ENCODE results near the gene OGFR.

Gene OGFR

DNA sequence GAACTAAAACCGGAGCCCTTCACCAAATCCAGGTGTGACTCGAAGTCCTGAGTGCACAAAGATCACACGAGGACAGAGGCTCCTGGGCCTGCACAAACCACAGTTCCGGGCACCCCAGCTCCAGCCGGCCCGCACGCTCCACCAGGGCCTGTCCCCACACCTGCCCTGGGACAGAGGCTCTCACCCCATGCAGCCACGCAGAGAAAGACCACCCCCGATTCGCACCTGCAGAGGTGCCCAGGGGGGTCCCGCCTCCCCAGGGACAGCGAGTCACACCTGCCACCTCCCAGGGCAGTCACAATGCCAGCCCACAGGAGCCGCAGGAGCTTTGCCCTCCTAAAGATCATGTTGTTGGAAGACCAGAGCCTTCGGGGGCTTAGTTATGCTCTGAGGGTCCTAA is 33.7 kb upstream of the OGFR start:
- H3K4me2 ChIP-seq, result no peak overlapping the region
- H3K4me1 ChIP-seq (ENCODE audit: low read depth, poor library complexity, severe bottlenecking), result no peaks in the 10 kb centered on the region
- H4K20me1 ChIP-seq (ENCODE audit: insufficient read depth), result no peaks in the 10 kb centered on the region
- no peaks in the 10 kb centered on the region for H3K36me3 ChIP-seq (ENCODE audit: insufficient read depth)
- H3K79me2 ChIP-seq (ENCODE audit: insufficient read depth, low read depth), result no peaks in the 10 kb centered on the region
- H3K9ac ChIP-seq, result no peak overlapping the region
- H3K4me3 ChIP-seq (IDR thresholded peaks at IDR 0.05; ENCODE audit: insufficient read depth, low read depth, low read length), result no peak overlapping the region
- no peak overlapping the region for H2AFZ ChIP-seq (ENCODE audit: low read depth)
- no peak overlapping the region for H3K27ac ChIP-seq
- peaks cover 98% of the 10 kb centered on the region for H3K27me3 ChIP-seq (ENCODE audit: insufficient read depth, low read depth)
- TF ChIP-seq, protein P1, sequence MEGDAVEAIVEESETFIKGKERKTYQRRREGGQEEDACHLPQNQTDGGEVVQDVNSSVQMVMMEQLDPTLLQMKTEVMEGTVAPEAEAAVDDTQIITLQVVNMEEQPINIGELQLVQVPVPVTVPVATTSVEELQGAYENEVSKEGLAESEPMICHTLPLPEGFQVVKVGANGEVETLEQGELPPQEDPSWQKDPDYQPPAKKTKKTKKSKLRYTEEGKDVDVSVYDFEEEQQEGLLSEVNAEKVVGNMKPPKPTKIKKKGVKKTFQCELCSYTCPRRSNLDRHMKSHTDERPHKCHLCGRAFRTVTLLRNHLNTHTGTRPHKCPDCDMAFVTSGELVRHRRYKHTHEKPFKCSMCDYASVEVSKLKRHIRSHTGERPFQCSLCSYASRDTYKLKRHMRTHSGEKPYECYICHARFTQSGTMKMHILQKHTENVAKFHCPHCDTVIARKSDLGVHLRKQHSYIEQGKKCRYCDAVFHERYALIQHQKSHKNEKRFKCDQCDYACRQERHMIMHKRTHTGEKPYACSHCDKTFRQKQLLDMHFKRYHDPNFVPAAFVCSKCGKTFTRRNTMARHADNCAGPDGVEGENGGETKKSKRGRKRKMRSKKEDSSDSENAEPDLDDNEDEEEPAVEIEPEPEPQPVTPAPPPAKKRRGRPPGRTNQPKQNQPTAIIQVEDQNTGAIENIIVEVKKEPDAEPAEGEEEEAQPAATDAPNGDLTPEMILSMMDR (conservative IDR thresholded peaks at IDR 0.05; ENCODE audit: low read depth, low read length), result no peak

DNA sequence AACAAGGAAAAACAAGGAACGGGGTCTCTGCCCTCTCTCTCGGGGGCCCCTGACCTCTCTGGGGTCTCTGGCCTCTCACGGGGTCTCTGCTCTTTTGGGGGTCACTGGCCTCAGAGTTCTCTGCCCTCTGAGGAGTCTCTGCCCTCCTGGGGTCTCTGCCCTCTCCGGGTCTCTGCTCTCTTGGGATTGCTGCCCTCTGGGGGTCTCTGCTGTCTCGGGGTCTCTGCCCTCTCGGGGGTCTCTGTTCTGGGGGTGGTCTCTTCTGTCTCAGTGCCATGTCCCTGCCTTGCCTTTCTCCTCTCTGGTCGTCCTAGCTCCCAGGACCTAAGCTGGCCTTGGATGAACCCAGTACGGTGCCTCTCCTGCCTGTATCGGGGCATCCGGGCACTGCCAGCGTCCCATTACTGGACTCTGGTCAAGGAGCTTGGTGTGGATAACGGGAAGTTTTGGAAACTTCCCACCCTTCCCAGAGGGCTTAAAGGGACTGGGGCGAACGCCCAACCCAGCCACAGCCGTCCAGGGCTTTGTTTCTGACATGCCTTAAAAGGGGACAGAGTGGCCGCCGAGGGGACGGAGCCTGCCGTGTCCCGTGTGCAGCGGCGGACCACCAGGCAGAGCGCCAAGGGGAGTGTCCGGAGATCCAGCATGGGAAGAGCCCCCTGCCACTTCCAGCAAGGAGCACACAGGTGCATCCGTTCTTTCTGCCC is 33.1 kb upstream of the OGFR start:
- Histone ChIP-seq H3K36me3 (ENCODE audit: insufficient read depth) (no peaks in the 10 kb centered on the region), H3K4me1 (ENCODE audit: low read depth, poor library complexity, severe bottlenecking) (no peaks in the 10 kb centered on the region), H2AFZ (ENCODE audit: low read depth) (no peak overlapping the region), H4K20me1 (ENCODE audit: insufficient read depth) (no peaks in the 10 kb centered on the region), H3K79me2 (ENCODE audit: insufficient read depth, low read depth) (no peaks in the 10 kb centered on the region), H3K4me3 (IDR thresholded peaks at IDR 0.05; ENCODE audit: insufficient read depth, low read depth, low read length) (no peak overlapping the region), H3K27ac (no peak overlapping the region), H3K9ac (no peak overlapping the region), H3K4me2 (no peak overlapping the region), H3K27me3 (ENCODE audit: insufficient read depth, low read depth) (peaks cover 98% of the 10 kb centered on the region)
- TF ChIP-seq, protein P1 (conservative IDR thresholded peaks at IDR 0.05; ENCODE audit: low read depth, low read length), result no peak

DNA sequence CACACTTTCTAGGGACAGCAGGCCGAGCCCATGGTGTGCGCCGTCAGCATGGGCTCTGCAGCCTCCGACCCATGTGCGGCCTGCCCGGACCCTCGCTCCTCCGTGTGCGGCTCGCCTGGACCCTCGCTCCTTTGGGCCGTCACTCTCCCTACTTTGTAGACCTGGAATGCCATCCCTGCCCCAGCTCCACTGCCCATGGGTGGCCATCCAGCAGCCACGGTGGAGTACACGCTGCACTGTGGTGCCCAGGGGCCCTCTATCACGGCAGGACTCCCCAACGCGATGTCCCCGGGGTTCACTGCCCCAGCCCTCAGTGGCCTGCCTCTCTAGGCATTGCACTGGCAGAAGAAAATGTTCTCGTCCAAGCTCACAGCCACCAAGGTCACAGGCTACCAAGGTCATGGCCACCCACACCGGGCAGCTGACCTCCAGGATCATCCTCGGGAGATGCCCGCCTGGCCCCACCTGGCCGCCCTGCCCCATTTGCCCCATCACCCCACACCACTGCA is 32.5 kb upstream of the OGFR start:
- Histone ChIP-seq H3K36me3 (ENCODE audit: insufficient read depth) (no peaks in the 10 kb centered on the region), H2AFZ (ENCODE audit: low read depth) (no peak overlapping the region), H3K9ac (no peak overlapping the region), H4K20me1 (ENCODE audit: insufficient read depth) (no peaks in the 10 kb centered on the region), H3K4me2 (no peak overlapping the region), H3K4me3 (IDR thresholded peaks at IDR 0.05; ENCODE audit: insufficient read depth, low read depth, low read length) (no peak overlapping the region), H3K4me1 (ENCODE audit: low read depth, poor library complexity, severe bottlenecking) (no peaks in the 10 kb centered on the region), H3K27ac (no peak overlapping the region), H3K27me3 (ENCODE audit: insufficient read depth, low read depth) (peaks cover 96% of the 10 kb centered on the region), H3K79me2 (ENCODE audit: insufficient read depth, low read depth) (no peaks in the 10 kb centered on the region)
- TF ChIP-seq, protein P1 (conservative IDR thresholded peaks at IDR 0.05; ENCODE audit: low read depth, low read length), result no peak

DNA sequence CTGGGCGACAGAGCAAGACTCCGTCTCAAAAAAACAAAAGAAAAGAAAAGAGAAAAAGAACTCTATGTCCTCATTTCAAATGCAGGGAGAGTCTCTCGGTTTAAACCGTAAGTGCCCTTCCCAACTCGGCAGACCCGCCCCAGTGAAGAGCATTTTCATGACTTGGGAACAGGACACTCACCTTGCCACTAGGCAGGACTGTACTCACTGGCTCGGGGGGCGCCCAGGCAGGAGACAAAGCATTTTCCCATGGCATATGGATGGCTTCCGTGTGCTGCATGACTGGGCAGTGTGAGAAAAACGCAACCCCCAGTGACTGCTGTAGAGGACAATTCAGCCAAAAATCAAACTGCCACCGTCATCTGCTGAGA is 32.0 kb upstream of the OGFR start:
- Histone ChIP-seq H4K20me1 (ENCODE audit: insufficient read depth) (no peaks in the 10 kb centered on the region), H3K79me2 (ENCODE audit: insufficient read depth, low read depth) (no peaks in the 10 kb centered on the region), H3K4me3 (IDR thresholded peaks at IDR 0.05; ENCODE audit: insufficient read depth, low read depth, low read length) (no peak overlapping the region), H3K4me1 (ENCODE audit: low read depth, poor library complexity, severe bottlenecking) (no peaks in the 10 kb centered on the region), H3K4me2 (no peak overlapping the region), H3K27me3 (ENCODE audit: insufficient read depth, low read depth) (peaks cover 97% of the 10 kb centered on the region), H2AFZ (ENCODE audit: low read depth) (no peak overlapping the region), H3K27ac (no peak overlapping the region), H3K36me3 (ENCODE audit: insufficient read depth) (no peaks in the 10 kb centered on the region), H3K9ac (no peak overlapping the region)
- TF ChIP-seq, protein P1 (conservative IDR thresholded peaks at IDR 0.05; ENCODE audit: low read depth, low read length), result no peak

All from KMS-11 (cell line).